SK-N-SH (cell line): ENCODE results near the gene SPRR3. TPM values are rescaled to one million over a fixed set of nuclear protein-coding genes. Genes with fewer than 3 reads are reported as not detected.

Experiments used
- CTCF ChIA-PET: fragments of 300-600, 350-600 bp; formaldehyde crosslinking; extraction: SDS; loops from one replicate; lab custom pipeline; 2021; lab: Yijun Ruan, JAX
- POLR2A ChIA-PET: fragments of 350-600 bp; sonication (Branson Sonifier 250); formaldehyde crosslinking; extraction: SDS; loops from one replicate; lab custom pipeline; 2020; ENCODE audit warnings: antibody characterized with exemption, inconsistent platforms; lab: Yijun Ruan, JAX
- DNase-seq: peaks from one replicate; pipeline ENCODE4 v3.0.0; 2012
- H2AFZ ChIP-seq: fragments of 200-600 bp; sonication (generic); 2 replicates; pipeline ENCODE4 v1.8.1; 2016; ENCODE audit warnings: antibody characterized with exemption, mild to moderate bottlenecking, low read depth
- H3F3A ChIP-seq: fragments of 200-600 bp; sonication (generic); replicated peaks from 2 replicates; pipeline ENCODE3; 2016; ENCODE audit warnings: antibody characterized with exemption, mild to moderate bottlenecking; ENCODE audit not compliant: insufficient read depth
- H3K27ac ChIP-seq, 2 experiments: fragments of 200-500 bp in 1 of 2; fragments of 200-600 bp in 1 of 2; sonication (Bioruptor generic) in 1 of 2; sonication (generic), shearing (Covaris generic) in 1 of 2; 2 replicates each; pipeline versions ENCODE4 v1.5.1 to v1.6.1; 2014 to 2016; ENCODE audit warnings: low read depth in 2 of 2, inconsistent platforms in 1 of 2, low read length in 1 of 2, mild to moderate bottlenecking in 1 of 2, mixed read lengths in 1 of 2
- H3K27me3 ChIP-seq: fragments of 200-600 bp; sonication (generic), shearing (Covaris generic); 2 replicates; pipeline ENCODE4 v1.6.1; 2016; ENCODE audit warnings: mixed run types; ENCODE audit not compliant: insufficient read depth
- H3K36me3 ChIP-seq, 2 experiments: fragments of 200-500 bp in 1 of 2; fragments of 200-600 bp in 1 of 2; sonication (Bioruptor generic) in 1 of 2; sonication (generic) in 1 of 2; replicated peaks in 1 of 2; 2 replicates each; pipeline versions ENCODE3 to v1.5.1; 2014 to 2016; ENCODE audit warnings: low read length in 1 of 2, mild to moderate bottlenecking in 1 of 2; ENCODE audit not compliant: insufficient read depth in 2 of 2, control insufficient read depth in 1 of 2
- H3K4me1 ChIP-seq, 2 experiments: fragments of 200-500 bp in 1 of 2; fragments of 200-600 bp in 1 of 2; sonication (Bioruptor generic) in 1 of 2; sonication (generic), shearing (Covaris generic) in 1 of 2; 2 replicates each; pipeline versions ENCODE4 v1.5.1 to v1.6.1; 2014 to 2016; ENCODE audit warnings: low read depth in 1 of 2, low read length in 1 of 2, mixed run types in 1 of 2; ENCODE audit not compliant: insufficient read depth in 2 of 2, control insufficient read depth in 1 of 2
- H3K4me2 ChIP-seq: fragments of 200-600 bp; sonication (generic), shearing (Covaris generic); 2 replicates; pipeline ENCODE4 v1.6.1; 2017; ENCODE audit warnings: mixed run types
- H3K4me3 ChIP-seq, 2 experiments: fragments of 200-500 bp in 1 of 2; fragments of 200-600 bp in 1 of 2; sonication (Bioruptor generic) in 1 of 2; sonication (generic), shearing (Covaris generic) in 1 of 2; 2 replicates each; pipeline versions ENCODE4 v1.5.1 to v1.8.1; 2014 to 2016; ENCODE audit warnings: low read depth in 2 of 2, inconsistent platforms in 1 of 2, low read length in 1 of 2, mild to moderate bottlenecking in 1 of 2, mixed read lengths in 1 of 2, moderate library complexity in 1 of 2
- H3K79me2 ChIP-seq: fragments of 200-600 bp; sonication (generic); 2 replicates; pipeline ENCODE4 v1.8.1; 2017; ENCODE audit warnings: mild to moderate bottlenecking; ENCODE audit not compliant: insufficient read depth
- H3K9ac ChIP-seq: fragments of 200-600 bp; sonication (generic); 2 replicates; pipeline ENCODE4 v1.6.1; 2017; ENCODE audit warnings: mixed run types
- H3K9me2 ChIP-seq: fragments of 200-600 bp; sonication (generic); 2 replicates; pipeline ENCODE4 v1.6.1; 2017; ENCODE audit warnings: mixed run types
- H3K9me3 ChIP-seq: fragments of 200-600 bp; sonication (generic); 2 replicates; pipeline ENCODE4 v1.6.1; 2017; ENCODE audit warnings: mixed run types, mild to moderate bottlenecking, moderate library complexity
- H4K20me1 ChIP-seq: fragments of 200-600 bp; sonication (generic); 2 replicates; pipeline ENCODE4 v1.6.1; 2017; ENCODE audit warnings: mild to moderate bottlenecking, mixed run types; ENCODE audit not compliant: insufficient read depth
- ELF1 ChIP-seq: IDR thresholded peaks from 2 replicates; pipeline ENCODE4 v1.4.0; 2012
- EP300 ChIP-seq, 2 experiments: IDR thresholded peaks; 2 replicates each; pipeline versions ENCODE4 v1.4.0 to v1.6.1; 2012; ENCODE audit warnings: borderline replicate concordance in 1 of 2, low read depth in 1 of 2, low read length in 1 of 2
- MEF2A ChIP-seq: IDR thresholded peaks from 2 replicates; pipeline ENCODE4 v1.4.0; 2012; ENCODE audit warnings: low read depth, borderline replicate concordance
- MXI1 ChIP-seq: IDR thresholded peaks from 2 replicates; pipeline ENCODE4 v1.6.1; 2012; ENCODE audit warnings: mild to moderate bottlenecking, low read depth, low read length, improper control_type of control experiment
- NFIC ChIP-seq: IDR thresholded peaks from 2 replicates; pipeline ENCODE4 v1.4.0; 2012; ENCODE audit warnings: borderline replicate concordance
- NRF1 ChIP-seq: IDR thresholded peaks from 2 replicates; pipeline ENCODE4 v1.6.1; 2012; ENCODE audit warnings: low read depth, mild to moderate bottlenecking, low read length
- POLR2AphosphoS5 ChIP-seq: IDR thresholded peaks from 2 replicates; pipeline ENCODE4 v1.6.1; 2012; ENCODE audit warnings: low read depth, low read length
- RAD21 ChIP-seq: IDR thresholded peaks from 2 replicates; pipeline ENCODE4 v1.6.1; 2012; ENCODE audit warnings: mild to moderate bottlenecking, low read length
- RCOR1 ChIP-seq: fragments of 150-350 bp; IDR thresholded peaks from 2 replicates; pipeline ENCODE4 v1.6.1; 2017; ENCODE audit warnings: antibody characterized with exemption, low read length
- RXRA ChIP-seq: IDR thresholded peaks from 2 replicates; pipeline ENCODE4 v1.4.0; 2012; ENCODE audit warnings: low read depth, mild to moderate bottlenecking, borderline replicate concordance
- TAF1 ChIP-seq: IDR thresholded peaks from 2 replicates; pipeline ENCODE4 v1.6.1; 2012; ENCODE audit warnings: low read depth, mild to moderate bottlenecking, low read length, moderate library complexity, borderline replicate concordance
- TCF12 ChIP-seq: IDR thresholded peaks from 2 replicates; pipeline ENCODE4 v1.4.0; 2012
- TEAD4 ChIP-seq: IDR thresholded peaks from 2 replicates; pipeline ENCODE4 v1.4.0; 2012; ENCODE audit warnings: mild to moderate bottlenecking, borderline replicate concordance; ENCODE audit not compliant: insufficient read depth
- WGBS: methylation state at CpG from one replicate; pipeline ENCODE4 v1.1.6; 2017; ENCODE audit warnings: low lambda C conversion rate; 5-methylcytosine and 5-hydroxymethylcytosine counted together
- polyA plus RNA-seq, 3 experiments: library from polyadenylated mRNA; depleted of rRNA; stranded (reverse); fragments of >200 nt; gene quantifications; 2 replicates each; pipeline ENCODE4 v1.2.3, GENCODE V29; 2012
- TF ChIP-seq, protein P1 (sequence below): IDR thresholded peaks from 2 replicates; pipeline ENCODE4 v1.4.0; 2012; ENCODE audit warnings: low read depth, borderline replicate concordance
- TF ChIP-seq, protein P2 (sequence below): fragments of 150-350 bp; IDR thresholded peaks from 2 replicates; pipeline ENCODE4 v1.6.1; 2016; ENCODE audit warnings: mild to moderate bottlenecking, low read depth, low read length
- TF ChIP-seq, protein P3 (sequence below): fragments of 150-350 bp; IDR thresholded peaks from 2 replicates; pipeline ENCODE4 v1.6.1; 2017; ENCODE audit warnings: antibody characterized with exemption, low read length, low read depth, borderline replicate concordance
- TF ChIP-seq, protein P4 (sequence below): IDR thresholded peaks from 2 replicates; pipeline ENCODE4; 2012
- TF ChIP-seq, protein P5 (sequence below): IDR thresholded peaks from 2 replicates; pipeline ENCODE4 v1.6.1; 2012; ENCODE audit warnings: mild to moderate bottlenecking, low read depth, low read length, moderate library complexity
- TF ChIP-seq, protein P6 (sequence below): IDR thresholded peaks from 2 replicates; pipeline ENCODE4 v1.4.0; 2012; ENCODE audit warnings: low read depth
- TF ChIP-seq, protein P7 (sequence below): IDR thresholded peaks from 2 replicates; pipeline ENCODE4 v1.4.0; 2012; ENCODE audit warnings: low read depth, borderline replicate concordance
- TF ChIP-seq, protein P8 (sequence below): fragments of 200-600 bp; sonication (generic); IDR thresholded peaks from 2 replicates; pipeline ENCODE4 v1.6.1; 2017; ENCODE audit warnings: antibody characterized with exemption, mild to moderate bottlenecking, moderate library complexity

Gene SPRR3
- polyA plus RNA-seq, 1 of the 3 experiments (the other 2 are of a cell fraction): not detected

DNA sequence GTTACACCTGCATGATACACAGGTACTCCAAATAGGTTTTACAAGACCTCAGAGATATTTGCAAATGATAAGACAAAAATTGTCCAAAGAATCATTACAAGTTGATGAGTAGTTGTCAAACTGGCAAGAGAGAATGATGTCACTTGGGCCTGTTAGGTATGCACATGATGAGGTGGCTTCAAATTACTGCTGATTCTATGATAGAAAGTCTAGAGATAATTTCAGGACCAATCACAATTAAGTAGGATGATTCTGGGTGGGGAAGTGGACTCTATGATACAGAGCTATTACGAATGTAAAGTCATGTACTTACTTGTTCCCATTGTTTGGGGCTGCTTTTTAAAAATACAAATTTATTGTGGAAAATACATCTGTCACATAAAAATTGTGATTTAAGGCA is 24.2 kb downstream of the SPRR3 start (continued):
- TF ChIP-seq NRF1: no peak
- TF ChIP-seq, protein P1, sequence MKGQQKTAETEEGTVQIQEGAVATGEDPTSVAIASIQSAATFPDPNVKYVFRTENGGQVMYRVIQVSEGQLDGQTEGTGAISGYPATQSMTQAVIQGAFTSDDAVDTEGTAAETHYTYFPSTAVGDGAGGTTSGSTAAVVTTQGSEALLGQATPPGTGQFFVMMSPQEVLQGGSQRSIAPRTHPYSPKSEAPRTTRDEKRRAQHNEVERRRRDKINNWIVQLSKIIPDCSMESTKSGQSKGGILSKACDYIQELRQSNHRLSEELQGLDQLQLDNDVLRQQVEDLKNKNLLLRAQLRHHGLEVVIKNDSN: no peak
- TF ChIP-seq MEF2A: no peak
- TF ChIP-seq, protein P2, sequence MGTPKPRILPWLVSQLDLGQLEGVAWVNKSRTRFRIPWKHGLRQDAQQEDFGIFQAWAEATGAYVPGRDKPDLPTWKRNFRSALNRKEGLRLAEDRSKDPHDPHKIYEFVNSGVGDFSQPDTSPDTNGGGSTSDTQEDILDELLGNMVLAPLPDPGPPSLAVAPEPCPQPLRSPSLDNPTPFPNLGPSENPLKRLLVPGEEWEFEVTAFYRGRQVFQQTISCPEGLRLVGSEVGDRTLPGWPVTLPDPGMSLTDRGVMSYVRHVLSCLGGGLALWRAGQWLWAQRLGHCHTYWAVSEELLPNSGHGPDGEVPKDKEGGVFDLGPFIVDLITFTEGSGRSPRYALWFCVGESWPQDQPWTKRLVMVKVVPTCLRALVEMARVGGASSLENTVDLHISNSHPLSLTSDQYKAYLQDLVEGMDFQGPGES: no peak
- TF ChIP-seq ELF1: no peak
- TF ChIP-seq TCF12: no peak
- TF ChIP-seq, protein P3, sequence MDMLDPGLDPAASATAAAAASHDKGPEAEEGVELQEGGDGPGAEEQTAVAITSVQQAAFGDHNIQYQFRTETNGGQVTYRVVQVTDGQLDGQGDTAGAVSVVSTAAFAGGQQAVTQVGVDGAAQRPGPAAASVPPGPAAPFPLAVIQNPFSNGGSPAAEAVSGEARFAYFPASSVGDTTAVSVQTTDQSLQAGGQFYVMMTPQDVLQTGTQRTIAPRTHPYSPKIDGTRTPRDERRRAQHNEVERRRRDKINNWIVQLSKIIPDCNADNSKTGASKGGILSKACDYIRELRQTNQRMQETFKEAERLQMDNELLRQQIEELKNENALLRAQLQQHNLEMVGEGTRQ: no peak
- no peak for TF ChIP-seq POLR2AphosphoS5
- no peak for TF ChIP-seq RAD21
- TF ChIP-seq, protein P4, sequence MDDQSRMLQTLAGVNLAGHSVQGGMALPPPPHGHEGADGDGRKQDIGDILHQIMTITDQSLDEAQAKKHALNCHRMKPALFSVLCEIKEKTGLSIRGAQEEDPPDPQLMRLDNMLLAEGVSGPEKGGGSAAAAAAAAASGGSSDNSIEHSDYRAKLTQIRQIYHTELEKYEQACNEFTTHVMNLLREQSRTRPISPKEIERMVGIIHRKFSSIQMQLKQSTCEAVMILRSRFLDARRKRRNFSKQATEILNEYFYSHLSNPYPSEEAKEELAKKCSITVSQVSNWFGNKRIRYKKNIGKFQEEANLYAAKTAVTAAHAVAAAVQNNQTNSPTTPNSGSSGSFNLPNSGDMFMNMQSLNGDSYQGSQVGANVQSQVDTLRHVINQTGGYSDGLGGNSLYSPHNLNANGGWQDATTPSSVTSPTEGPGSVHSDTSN: no peak
- TF ChIP-seq NFIC: no peak

DNA sequence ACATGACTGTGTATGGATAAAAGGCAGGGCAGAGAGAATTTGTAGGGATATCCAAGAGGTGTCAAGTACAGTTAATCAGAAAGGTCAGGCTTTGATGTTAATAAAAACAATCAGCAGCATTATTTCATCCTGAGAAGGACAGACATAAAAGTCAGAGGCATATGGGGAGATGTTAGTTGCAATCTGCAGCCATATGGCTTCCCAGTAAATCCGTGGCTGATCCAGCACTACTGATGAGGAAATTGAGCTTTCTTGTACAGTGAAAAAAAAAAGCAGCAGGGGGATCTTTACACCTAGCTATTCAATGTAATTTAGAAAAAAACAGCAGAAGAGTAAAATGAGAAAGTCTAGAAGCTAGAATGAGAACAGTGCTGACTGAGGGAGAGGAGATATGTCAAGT is 27.2 kb downstream of the SPRR3 start:
- Histone ChIP-seq H3K4me2 (no peak overlapping the region), H3K27ac (no peak overlapping the region), H3K9me3 (no peaks in the 10 kb centered on the region), H3F3A (no peaks in the 10 kb centered on the region), H4K20me1 (no peaks in the 10 kb centered on the region), H2AFZ (no peak overlapping the region), H3K36me3 (no peaks in the 10 kb centered on the region), H3K27me3 (no peaks in the 10 kb centered on the region), H3K9ac (no peak overlapping the region), H3K4me1 (no peaks in the 10 kb centered on the region), H3K79me2 (no peaks in the 10 kb centered on the region), H3K4me3 (no peak overlapping the region), H3K9me2 (no peaks in the 10 kb centered on the region)
- DNase-seq: no peak
- CTCF ChIA-PET: no interaction called here
- TF ChIP-seq NFIC (no peak), EP300 (IDR thresholded peaks at IDR 0.05; ENCODE audit: borderline replicate concordance in 1 of 2, low read depth in 1 of 2, low read length in 1 of 2) (no peak), TAF1 (no peak), TCF12 (no peak), RCOR1 (no peak), MXI1 (no peak), ELF1 (no peak), RXRA (no peak), TEAD4 (no peak)
- TF ChIP-seq, protein P5, sequence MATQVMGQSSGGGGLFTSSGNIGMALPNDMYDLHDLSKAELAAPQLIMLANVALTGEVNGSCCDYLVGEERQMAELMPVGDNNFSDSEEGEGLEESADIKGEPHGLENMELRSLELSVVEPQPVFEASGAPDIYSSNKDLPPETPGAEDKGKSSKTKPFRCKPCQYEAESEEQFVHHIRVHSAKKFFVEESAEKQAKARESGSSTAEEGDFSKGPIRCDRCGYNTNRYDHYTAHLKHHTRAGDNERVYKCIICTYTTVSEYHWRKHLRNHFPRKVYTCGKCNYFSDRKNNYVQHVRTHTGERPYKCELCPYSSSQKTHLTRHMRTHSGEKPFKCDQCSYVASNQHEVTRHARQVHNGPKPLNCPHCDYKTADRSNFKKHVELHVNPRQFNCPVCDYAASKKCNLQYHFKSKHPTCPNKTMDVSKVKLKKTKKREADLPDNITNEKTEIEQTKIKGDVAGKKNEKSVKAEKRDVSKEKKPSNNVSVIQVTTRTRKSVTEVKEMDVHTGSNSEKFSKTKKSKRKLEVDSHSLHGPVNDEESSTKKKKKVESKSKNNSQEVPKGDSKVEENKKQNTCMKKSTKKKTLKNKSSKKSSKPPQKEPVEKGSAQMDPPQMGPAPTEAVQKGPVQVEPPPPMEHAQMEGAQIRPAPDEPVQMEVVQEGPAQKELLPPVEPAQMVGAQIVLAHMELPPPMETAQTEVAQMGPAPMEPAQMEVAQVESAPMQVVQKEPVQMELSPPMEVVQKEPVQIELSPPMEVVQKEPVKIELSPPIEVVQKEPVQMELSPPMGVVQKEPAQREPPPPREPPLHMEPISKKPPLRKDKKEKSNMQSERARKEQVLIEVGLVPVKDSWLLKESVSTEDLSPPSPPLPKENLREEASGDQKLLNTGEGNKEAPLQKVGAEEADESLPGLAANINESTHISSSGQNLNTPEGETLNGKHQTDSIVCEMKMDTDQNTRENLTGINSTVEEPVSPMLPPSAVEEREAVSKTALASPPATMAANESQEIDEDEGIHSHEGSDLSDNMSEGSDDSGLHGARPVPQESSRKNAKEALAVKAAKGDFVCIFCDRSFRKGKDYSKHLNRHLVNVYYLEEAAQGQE: no peak
- TF ChIP-seq, protein P6, sequence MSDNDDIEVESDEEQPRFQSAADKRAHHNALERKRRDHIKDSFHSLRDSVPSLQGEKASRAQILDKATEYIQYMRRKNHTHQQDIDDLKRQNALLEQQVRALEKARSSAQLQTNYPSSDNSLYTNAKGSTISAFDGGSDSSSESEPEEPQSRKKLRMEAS: no peak
- TF ChIP-seq, protein P7, sequence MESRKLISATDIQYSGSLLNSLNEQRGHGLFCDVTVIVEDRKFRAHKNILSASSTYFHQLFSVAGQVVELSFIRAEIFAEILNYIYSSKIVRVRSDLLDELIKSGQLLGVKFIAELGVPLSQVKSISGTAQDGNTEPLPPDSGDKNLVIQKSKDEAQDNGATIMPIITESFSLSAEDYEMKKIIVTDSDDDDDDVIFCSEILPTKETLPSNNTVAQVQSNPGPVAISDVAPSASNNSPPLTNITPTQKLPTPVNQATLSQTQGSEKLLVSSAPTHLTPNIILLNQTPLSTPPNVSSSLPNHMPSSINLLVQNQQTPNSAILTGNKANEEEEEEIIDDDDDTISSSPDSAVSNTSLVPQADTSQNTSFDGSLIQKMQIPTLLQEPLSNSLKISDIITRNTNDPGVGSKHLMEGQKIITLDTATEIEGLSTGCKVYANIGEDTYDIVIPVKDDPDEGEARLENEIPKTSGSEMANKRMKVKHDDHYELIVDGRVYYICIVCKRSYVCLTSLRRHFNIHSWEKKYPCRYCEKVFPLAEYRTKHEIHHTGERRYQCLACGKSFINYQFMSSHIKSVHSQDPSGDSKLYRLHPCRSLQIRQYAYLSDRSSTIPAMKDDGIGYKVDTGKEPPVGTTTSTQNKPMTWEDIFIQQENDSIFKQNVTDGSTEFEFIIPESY: no peak
- TF ChIP-seq, protein P8, sequence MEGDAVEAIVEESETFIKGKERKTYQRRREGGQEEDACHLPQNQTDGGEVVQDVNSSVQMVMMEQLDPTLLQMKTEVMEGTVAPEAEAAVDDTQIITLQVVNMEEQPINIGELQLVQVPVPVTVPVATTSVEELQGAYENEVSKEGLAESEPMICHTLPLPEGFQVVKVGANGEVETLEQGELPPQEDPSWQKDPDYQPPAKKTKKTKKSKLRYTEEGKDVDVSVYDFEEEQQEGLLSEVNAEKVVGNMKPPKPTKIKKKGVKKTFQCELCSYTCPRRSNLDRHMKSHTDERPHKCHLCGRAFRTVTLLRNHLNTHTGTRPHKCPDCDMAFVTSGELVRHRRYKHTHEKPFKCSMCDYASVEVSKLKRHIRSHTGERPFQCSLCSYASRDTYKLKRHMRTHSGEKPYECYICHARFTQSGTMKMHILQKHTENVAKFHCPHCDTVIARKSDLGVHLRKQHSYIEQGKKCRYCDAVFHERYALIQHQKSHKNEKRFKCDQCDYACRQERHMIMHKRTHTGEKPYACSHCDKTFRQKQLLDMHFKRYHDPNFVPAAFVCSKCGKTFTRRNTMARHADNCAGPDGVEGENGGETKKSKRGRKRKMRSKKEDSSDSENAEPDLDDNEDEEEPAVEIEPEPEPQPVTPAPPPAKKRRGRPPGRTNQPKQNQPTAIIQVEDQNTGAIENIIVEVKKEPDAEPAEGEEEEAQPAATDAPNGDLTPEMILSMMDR: no peak
- 0% methylated on average over 1 of the region's 1 CpG for WGBS
- POLR2A ChIA-PET: no interaction called here
